Glutamatergic neuron (in vitro differentiated cells): ENCODE data around the gene UBE2B. TPM values are rescaled to one million over a fixed set of nuclear protein-coding genes. Genes with fewer than 3 reads are reported as not detected.

Source experiments
- DNase-seq: peaks from one replicate; pipeline ENCODE4 v3.0.0; 2022
- H3K27ac Mint-ChIP-seq: one replicate; pipeline ENCODE4 v1.8.0; 2020; ENCODE audit warnings: mild to moderate bottlenecking, mixed read lengths, inconsistent platforms; ENCODE audit not compliant: unreplicated experiment
- H3K27me3 Mint-ChIP-seq: one replicate; pipeline ENCODE4 v1.8.0; 2020; ENCODE audit warnings: mild to moderate bottlenecking, moderate library complexity, mixed read lengths, inconsistent platforms; ENCODE audit not compliant: unreplicated experiment
- H3K36me3 Mint-ChIP-seq: one replicate; pipeline ENCODE4 v1.8.0; 2020; ENCODE audit warnings: mild to moderate bottlenecking, mixed read lengths, inconsistent platforms; ENCODE audit not compliant: unreplicated experiment
- H3K4me1 Mint-ChIP-seq: one replicate; pipeline ENCODE4 v1.8.0; 2020; ENCODE audit warnings: mild to moderate bottlenecking, low read depth, mixed read lengths, inconsistent platforms; ENCODE audit not compliant: unreplicated experiment
- H3K4me3 Mint-ChIP-seq: one replicate; pipeline ENCODE4 v1.8.0; 2020; ENCODE audit warnings: mild to moderate bottlenecking, mixed read lengths, inconsistent platforms; ENCODE audit not compliant: unreplicated experiment
- H3K9me3 Mint-ChIP-seq: one replicate; pipeline ENCODE4 v1.8.0; 2020; ENCODE audit warnings: mild to moderate bottlenecking, moderate library complexity, mixed read lengths, inconsistent platforms; ENCODE audit not compliant: unreplicated experiment
- CTCF ChIP-seq: fragments of 200-600 bp; sonication (generic); IDR thresholded peaks from one replicate; pipeline ENCODE4 v1.5.0; 2021; ENCODE audit not compliant: partially characterized antibody, unreplicated experiment
- total RNA-seq: library from RNA; stranded (reverse); fragmentation: NEBNext Ultra II Directional; extraction: Animal tissue kit (Norgen Biotek cat#: 25700); gene quantifications from one replicate; pipeline ENCODE4 v1.2.1, GENCODE V29; 2021; ENCODE audit not compliant: unreplicated experiment

Gene UBE2B
- total RNA-seq, 1 donor from 2014 or later: 67.3 TPM

- Mint-ChIP-seq H3K36me3 (no peaks in the 10 kb centered on the region), H3K27ac (no peak overlapping the region), H3K9me3 (no peaks in the 10 kb centered on the region), H3K4me3 (no peak overlapping the region), H3K27me3 (peaks cover 6% of the 10 kb centered on the region), H3K4me1 (peaks cover 6% of the 10 kb centered on the region)
- no peak for TF ChIP-seq CTCF
- DNase-seq: no peak
Measured at GRCh38 chr5:134440201-134440755, 68.9 kb downstream of the UBE2B start.

Other genes starting within 250 kb of the UBE2B start
- gene SKP1, start 194.6 kb upstream of the UBE2B start, total RNA-seq: 345 TPM
- gene PPP2CA, start 145.5 kb upstream of the UBE2B start, total RNA-seq: 193 TPM
- 4.2 TPM for gene CDKL3, start 4.4 kb upstream of the UBE2B start, total RNA-seq
- gene CDKN2AIPNL, start 40.3 kb downstream of the UBE2B start, total RNA-seq: 41.3 TPM
- gene JADE2, start 154.1 kb downstream of the UBE2B start, total RNA-seq: 2.1 TPM